T follicular helper cell (primary cell): ENCODE results near the gene SAMHD1.
A peak's percentile ranks its signal among the peaks of the same experiment; 100 is the strongest.
"Not testable (repeated sequence)": the region's sequence is repeated elsewhere in the genome, so short reads cannot be mapped to it uniquely, and the experiment has no call there.

Experiments used
- DNase-seq: peaks from one replicate; pipeline ENCODE4 v3.0.0-alpha.2; 2020; ENCODE audit warnings: low read depth

The SAMHD1 gene

DNA sequence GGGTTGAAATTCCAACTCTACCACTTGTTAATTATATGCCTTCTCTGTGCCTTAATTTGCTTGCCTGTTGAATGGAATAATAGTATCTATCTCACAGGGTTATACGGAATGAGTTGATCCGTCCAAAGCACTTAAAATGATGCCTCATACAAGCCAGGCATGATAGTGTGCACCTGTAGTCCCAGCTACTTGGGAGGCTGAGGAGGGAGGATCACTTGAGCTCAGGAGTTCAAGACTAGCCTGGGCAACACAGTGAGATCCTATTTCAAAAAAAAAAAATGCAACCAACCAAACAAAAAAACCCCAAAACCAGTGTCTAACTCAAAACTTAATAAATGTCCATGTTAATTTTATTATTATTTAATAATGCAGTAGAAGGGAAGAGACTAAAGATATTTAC is 35.3 kb downstream of the SAMHD1 start:
- no peak for DNase-seq

DNA sequence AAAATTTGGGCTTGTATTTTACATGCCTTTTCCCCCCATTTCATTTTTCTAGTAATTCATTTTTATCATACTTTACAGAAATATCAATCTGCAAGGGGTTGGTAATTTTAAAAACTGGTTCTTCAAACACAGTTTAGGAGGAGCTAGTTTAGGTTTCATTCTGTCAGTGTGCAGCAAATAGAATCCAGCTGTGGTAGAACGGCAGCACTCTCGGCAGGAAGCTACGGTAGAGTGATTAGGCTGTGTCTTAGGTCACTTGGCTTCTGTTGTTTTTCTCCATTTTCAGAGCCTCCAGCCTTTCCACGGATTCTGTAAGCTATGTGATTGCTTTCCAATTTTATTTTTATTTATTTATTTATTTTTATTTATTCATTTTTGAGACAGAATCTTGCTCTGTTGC is 42.9 kb downstream of the SAMHD1 start:
- DNase-seq = no peak

DNA sequence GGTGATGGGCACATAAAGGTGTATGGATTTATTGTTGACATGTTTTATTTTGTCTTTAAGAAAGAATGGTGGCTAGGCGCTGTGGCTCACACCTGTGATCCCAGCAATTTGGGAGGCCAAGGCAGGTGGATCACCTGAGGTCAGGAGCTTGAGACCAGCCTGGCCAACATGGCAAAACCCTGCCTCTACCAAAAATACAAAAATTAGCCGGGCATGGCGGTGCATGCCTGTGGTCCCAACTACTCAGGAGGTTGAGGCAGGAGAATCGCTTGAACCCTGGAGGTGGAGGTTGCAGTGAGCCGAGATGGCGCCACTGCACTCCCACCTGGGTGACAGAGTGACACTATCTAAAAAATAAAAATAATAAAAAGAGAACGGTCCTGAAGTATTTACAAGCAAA is 45.4 kb downstream of the SAMHD1 start:
- not testable (repeated sequence) for DNase-seq

DNA sequence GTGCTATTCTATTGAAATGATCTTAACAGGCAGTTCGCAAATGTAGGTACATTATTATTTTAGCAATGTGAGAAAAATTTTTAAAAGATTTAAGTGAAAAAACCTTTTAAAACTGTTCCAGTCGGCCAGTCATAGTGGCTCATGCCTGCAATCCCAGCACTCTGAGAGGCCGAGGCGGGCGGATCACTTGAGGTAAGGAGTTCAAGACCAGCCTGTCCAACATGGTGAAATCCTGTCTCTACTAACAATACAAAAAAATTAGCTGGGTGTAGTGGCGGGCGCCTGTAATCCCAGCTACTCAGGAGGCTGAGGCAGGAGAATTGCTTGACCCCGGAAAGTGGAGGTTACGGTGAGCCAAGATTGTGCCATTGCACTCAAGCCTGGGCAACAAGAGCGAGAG is 45.9 kb downstream of the SAMHD1 start:
- not testable (repeated sequence) for DNase-seq

DNA sequence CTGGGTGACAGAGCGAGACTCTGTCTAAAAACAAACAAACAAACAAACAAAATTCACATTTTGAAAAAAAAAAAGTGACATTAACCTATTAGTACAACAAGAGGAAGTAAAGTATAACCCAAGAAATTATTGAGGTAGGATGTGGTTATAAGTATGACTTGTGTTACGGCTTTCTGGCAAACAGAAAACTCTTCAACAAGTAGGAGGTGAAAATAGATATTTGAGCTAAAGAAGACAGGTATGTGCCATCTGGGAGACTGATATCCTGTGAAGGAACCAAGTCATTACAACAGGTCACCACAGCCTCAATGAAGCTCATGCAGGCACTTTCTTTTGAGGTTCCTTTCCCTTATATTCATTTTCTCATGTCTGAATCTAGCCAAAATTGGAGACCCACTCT is 46.8 kb downstream of the SAMHD1 start:
- no peak for DNase-seq

DNA sequence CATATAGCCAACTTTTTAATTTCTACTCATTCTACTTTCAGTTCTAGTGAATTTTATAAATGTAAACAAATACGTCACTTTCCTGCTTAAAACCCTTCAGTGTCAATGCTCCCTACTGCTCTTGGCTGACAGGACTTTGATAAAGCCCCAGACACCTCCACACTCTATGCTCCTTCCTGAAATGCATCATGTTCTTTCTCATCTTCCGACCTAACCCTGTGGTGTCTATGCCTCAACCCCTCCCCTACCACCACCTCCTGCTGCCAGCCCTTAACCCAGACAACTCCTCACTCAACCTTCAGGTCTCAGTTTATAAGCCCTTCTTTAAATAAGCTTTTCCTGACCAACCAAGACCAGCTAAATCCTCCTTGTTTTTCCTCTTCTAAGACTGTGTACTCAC is 56.5 kb downstream of the SAMHD1 start:
- no peak for DNase-seq

DNA sequence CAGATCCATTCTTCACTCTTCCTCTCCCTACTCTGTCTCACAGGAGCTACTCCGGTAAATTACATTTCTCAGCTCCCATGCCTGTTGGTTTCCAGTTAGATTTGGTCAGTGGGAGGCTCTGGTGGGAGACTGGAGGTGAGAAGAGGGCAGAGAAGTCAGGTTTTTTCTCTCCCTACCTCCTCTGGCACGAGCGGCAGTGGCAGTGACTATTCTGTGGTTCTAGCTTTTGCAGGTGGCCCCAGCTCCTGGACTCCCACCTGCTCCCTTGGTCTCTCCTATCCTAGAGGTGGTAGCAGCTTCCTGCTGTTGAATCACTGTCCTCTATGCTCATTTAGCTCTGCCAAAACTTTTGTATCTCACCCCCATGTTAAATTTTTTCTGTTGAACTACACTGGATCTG is 57.7 kb downstream of the SAMHD1 start:
- no peak for DNase-seq

DNA sequence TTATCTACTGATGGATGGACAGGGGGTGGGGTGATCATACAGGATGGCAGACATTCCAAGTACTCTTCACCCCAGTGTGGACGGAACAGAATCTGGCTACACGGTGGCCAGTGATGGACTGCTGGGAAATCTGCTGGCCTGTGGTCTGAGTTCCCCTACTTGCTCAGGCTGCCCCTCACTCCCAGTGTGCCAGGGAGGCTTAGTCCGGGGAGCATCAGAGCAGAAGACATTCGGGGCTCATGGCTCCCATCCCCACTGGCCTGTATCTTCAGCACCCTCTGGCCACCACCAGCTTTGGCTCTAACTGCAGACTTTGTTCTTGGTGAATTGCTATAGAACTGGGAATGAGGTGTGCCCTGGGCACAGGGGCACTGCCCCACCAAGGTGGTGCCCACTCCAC is 60.3 kb downstream of the SAMHD1 start:
- no peak for DNase-seq

DNA sequence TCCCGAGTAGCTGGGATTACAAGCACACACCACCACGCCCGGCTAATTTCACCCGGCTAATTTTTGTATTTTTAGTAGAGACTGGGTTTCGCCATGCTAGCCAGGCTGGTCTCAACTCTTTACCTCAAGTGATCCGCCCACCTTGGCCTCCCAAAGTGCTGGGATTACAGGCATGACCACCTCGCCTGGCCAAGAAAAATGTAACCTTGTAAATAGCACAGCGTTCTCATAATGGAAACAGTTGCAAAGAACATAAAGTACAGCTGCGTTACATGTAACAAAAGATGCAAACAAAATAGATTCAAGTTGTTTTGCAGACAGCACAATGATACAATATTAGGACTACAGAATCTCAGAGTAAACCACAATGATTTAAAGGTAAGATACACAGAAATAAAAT is 60.9 kb downstream of the SAMHD1 start:
- no peak for DNase-seq

DNA sequence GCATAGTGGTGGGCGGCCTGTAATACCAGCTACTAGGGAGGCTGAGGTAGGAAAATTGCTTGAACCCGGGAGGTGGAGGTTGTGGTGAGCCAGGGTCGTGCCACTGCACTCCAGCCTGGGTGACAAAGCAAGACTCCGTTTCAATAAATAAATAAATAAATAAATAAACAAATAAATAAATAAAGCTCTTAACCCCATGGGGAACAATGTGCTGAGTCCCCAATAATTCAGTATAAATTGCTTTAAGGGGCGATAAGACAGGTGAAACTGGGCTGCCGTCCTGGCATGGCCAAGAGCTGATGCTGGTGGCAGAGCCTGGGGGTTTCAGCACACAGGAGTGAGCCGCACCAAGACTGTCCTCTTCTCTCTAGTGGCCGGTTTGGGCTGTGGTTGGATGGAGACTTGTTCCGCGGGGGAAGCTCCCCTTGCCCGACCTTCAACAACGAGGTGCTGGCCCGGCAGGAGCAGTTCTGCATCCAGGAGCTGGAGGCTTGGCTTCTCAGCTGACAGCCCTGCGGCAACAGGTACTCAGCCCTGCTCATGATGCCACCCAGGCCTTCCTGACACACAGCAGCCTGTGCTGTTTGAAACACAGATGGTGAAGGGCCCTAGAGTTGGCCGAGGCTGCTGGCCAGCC is 62.5 kb downstream of the SAMHD1 start:
- no peak for DNase-seq

DNA sequence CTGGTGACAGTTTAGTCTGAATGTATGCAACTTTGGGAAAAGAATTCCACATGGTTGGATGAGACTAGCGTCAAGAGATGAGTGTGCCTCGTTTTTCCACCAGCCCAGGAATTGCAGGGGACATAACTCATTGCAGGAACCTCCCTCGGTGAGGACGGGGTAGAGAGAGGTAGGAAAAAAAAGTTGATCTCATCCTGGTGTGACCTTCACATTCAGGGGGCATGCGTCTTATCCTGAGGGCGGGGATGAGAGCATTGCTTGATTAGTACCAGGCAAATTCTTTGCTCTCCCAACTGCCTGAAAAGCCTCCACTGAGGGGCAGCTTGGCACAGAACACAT is 63.8 kb downstream of the SAMHD1 start:
- no peak for DNase-seq

DNA sequence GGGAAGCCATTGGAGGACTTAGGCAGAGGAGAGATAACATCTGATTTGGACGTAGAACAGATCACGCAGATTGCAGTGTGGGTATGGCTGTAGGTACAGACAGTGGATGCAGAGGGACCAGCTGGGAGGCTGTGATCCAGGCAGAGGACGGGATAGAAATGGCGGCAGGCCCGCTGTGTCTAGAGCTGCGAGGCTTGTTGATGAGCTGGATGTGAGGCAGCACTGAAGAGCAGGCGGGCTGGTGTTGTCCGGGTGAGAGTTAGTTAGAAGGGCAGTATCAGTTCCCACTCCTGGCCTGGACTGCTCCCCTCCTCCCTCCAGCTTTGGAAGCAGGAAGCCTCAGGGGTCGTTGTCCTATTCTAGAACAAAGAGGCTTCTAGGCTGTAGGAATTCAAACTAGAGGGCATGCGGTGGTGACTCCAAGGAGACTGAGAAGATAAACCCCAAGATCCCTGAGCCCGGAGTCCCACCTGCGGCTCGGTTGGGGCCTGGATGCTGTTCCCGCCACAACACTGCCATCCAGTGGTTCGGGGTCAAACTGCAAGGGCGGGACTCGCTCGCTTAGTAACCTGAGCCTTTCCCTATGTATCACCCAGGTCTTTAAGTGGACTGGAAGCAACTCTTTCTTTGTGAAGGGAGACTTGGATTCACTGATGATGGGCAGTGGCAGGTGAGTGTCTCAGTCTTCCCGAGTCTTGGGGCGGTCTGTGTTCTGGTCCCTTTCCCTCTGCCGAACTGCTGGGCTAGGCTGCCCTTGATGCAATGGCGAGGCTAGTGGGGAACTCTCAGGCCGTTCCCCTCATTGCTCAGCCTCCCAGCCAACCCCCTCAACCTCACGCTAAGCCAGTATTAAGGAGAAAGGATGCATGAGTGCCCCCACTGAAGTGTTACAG is 64.4 kb downstream of the SAMHD1 start:
- DNase-seq = peak; percentile 73

DNA sequence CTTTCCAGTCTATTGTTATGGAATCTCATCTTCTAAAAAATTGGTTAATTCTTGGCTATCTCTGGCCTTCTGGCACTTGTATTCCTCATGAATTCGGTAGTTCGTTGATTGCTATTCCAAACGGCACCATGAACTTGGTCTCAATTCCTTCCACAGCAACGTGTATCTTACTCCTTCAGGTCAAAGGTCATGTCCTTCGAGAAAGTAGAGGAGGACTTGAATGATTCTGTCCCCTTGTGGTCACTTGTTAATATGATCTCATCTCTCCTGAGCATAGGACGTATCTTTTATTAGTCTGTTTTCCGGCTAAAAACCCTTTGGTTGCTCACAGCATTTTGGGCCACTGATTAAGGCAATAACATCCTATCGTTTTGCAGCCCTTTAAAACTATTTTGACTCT is 66.2 kb downstream of the SAMHD1 start:
- no peak for DNase-seq

DNA sequence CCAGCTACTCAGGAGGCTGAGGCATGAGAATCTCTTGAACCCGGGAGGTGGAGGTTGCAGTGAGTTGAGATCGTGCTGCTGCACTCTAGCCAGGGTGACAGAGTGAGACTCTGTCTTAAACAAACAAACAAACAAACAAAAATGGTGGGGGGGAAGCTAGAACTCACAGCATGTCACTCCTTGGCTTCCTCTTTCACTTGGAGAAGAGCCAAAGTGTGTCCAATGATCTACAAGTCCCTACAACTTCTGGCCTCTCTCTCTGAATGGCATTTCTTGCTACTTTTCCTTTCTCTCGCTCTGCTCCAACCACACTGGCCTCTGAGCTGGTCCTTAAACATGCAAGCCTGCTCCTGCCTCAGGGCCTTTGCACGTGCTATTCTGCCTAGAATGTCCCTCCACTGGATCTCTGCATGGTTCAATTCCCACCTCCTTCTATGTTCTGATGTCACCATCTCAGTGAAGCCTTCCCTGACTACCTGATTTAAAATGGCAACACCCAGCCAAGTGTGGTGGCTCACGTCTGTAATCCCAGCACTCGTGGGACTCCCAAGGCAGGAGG is 67.5 kb downstream of the SAMHD1 start:
- no peak for DNase-seq

DNA sequence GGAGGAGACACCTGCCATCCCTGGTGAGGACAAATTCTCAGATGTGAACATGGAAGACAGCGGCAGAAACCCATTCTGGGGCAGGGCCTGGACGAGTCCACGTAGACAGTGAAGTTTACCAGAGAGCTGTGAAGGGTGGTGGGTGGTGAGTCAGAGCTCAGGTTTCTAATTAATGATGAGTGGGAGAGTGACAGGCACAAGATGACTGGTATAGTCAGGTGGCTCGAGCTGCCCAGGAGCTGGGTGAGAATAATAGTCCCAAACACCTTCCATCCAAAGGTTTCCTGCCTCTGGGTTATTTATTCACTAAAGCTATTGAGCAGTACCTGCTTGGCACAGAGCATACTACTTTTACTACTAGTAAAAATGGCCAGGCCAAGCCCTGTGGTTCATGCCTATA is 69.6 kb downstream of the SAMHD1 start:
- no peak for DNase-seq

DNA sequence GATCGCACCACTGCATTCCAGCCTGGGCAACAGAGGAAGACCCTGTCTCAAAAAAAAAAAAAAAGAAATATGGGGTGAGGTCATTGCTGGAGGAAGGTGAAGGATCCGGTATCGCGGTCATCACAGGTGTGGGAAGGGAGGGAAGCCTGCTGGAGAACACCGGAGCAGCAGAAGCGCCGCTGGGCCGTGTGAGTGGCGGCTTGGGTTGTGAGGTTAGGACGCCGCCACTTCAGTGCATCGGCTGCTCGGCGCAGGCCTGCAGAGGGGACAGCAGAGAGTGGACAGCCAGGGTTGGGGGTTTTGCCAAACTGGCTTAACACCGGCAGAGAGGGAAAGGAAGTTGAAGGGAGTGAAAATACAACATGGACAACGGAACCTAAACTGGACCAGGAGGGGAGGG is 70.2 kb downstream of the SAMHD1 start:
- DNase-seq = no peak

DNA sequence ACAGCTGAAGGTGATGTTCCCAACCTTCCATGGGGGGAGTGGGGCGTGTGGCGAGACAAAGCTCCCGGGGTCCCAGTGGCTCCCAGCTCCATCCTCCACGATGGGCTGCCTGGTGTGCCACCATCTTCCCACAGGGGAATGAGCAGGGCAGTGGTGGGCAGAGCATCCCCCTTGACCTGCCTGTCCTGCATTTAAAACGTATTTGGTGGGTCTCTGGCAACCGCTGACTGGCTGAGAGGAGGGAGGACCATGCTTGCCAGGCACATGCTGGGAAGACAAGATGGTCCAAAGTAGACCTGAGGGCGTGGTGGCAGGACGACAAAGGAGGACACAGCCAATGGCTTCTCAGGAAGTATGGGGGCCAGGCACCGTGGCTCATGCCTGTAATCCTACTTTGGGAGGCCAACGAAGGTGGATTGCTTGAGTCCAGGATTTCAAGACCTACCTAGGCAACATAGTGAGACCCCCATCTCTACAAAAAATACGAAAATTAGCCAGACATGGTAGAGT is 70.7 kb downstream of the SAMHD1 start:
- DNase-seq = no peak

DNA sequence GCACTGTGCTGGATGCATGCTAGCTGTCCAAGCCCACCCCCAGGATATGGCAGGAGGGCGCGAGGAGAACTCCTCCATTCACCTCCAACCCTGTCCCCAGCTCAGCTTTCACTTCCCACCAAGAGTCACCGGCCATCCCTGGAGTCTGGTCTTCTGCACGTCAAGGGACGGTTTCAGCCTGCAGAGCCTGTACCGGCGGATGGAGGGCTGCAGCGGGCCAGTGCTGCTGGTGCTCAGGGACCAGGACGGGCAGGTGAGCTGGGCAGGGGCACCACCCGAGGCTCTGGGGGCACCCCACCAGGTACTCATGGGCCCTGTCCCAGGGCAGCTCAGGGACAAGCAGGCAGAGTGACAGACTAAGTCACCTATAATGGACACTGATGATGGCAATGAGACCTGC is 72.6 kb downstream of the SAMHD1 start:
- no peak for DNase-seq

DNA sequence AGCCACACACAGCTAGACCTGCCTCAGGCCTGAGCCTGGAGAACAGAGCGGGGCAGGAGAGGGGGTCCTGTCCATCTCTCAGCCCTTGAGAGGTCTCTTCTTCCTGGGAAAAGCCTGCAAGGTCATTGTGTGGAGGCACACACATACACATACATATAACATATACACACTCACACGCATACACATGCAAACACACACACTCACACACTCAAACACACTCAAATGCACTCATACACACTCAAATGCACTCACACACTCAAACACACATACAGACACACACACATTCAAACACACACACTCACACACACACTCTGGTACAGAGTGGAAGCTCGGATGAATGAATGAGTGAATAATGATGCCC is 75.1 kb downstream of the SAMHD1 start:
- DNase-seq = no peak

DNA sequence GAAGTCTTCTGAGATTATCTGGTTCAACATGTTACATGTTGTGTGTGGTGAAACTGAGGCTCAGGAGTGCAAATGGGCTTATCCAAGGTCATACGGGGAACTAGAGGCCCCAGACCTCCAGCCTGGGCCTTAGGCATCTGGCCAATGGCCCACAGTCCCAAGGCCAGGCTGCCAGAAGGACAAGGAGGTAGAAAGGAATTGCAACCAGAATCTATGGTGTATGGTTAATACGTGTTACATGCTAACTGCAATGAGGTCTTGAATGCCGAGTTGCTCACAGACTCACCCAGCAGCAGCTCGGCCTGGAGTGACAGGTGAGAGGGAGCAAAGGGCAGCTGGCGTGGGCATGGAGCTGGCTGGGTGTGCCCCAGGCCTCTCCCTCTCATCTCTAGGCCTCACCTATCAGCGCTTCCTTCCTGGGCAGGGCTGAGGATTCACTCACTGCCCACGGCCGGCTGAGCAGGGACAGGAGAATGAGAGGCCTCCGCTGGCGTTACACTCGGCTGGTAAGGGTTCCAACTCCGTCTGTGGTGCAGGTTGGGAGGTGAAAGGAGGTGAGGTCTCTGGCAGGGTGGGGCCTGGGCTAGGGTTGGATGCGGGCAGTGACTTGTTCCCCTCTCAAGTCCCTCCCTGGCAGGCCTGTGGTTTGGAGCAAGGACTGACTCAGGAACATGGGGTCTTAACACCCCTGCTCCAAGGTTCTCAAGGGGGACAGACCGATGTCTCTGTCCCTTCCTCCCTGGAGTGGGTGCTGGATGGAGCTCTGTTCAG is 75.6 kb downstream of the SAMHD1 start, which contains the start of gene TLDC2:
TLDC2 (plus strand) TSS at position 437 of the 771 bp plus-strand sequence; CDS start at position 474, 37 bp downstream.
- no peak for DNase-seq

DNA sequence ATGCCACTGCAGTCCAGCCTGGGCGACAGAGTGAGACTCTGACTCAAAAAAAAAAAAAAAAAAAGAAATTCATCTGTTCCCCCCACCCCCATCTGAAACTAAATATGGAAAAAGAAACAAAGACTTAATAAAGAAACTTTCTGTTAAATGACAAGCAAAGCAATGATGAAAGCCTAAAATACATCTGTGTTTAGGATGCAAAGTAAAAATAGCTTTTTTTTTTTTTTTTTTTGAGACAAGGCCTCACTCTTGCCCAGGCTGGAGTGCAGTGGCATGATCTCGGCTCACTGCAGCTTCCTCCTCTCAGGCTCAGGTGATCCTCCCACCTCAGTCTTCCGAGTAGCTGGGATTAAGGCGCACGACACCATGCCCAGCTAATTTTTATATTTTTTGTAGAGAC is 76.4 kb downstream of the SAMHD1 start:
- not testable (repeated sequence) for DNase-seq

DNA sequence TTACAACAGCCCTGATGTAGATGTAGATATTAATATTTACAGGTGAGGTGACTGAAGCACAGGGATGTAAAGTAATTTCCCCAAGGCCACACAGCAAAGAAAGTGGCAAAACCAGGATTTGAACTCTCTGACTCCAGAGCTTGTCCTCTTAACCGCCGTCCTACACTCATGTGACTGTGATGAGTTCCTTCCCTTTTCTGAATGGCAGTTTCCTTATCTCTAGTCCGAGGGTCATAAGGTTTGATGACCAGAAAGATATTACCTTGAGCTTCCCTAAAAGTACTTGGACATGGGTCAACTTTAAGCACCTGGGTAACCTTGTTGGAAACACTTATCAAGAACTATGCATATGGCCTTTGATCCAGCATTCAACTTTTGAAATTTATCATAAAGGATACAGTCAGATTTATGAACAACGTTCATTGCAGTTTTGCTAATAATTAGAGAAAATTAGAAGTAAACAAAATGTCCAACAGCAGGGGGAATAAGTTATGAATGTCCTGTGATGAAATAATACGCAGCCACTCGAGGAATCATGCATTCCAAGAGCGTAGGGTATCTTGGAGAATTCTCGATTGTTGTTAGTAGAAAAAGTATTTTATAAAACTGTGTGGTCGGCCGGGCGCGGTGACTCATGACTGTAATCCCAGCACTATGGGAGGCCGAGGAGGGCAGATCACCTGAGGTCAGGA is 77.9 kb downstream of the SAMHD1 start:
- no peak for DNase-seq
